Measurements from ENCODE around the gene CEMIP.
A peak's percentile ranks its signal among the peaks of the same experiment; 100 is the strongest.

CEMIP gene

GRCh38 chr15:80744415-80744814 is 34.8 kb upstream of the CEMIP start:
- Histone ChIP-seq H2AFZ (ENCODE audit: low read length, unreplicated experiment) (no peak overlapping the region), H3K27me3 (ENCODE audit: insufficient read depth, low read length) (no peaks in the 10 kb centered on the region), H3K4me1 (ENCODE audit: control insufficient read depth, insufficient read depth, low read length, unreplicated experiment) (peaks cover 11% of the 10 kb centered on the region), H3K79me2 (ENCODE audit: control insufficient read depth, insufficient read depth, low read length, unreplicated experiment) (peaks cover 4% of the 10 kb centered on the region), H3K36me3 (ENCODE audit: insufficient read depth, low read length) (no peaks in the 10 kb centered on the region), H3K27ac (ENCODE audit: low read depth, low read length) (peak overlapping the region; percentile 27; the same call in 1 of the 2 replicates), H3K4me3 (ENCODE audit: low read depth, low read length) (no peak overlapping the region)

GRCh38 chr15:80744826-80745225 is 34.3 kb upstream of the CEMIP start:
- peaks cover 4% of the 10 kb centered on the region for H3K79me2 ChIP-seq (ENCODE audit: control insufficient read depth, insufficient read depth, low read length, unreplicated experiment)
- H3K4me1 ChIP-seq (ENCODE audit: control insufficient read depth, insufficient read depth, low read length, unreplicated experiment) = peaks cover 11% of the 10 kb centered on the region
- H3K36me3 ChIP-seq (ENCODE audit: insufficient read depth, low read length) = no peaks in the 10 kb centered on the region
- H3K27ac ChIP-seq (ENCODE audit: low read depth, low read length) = peak overlapping the region; percentile 27; the same call in 1 of the 2 replicates
- H3K4me3 ChIP-seq (ENCODE audit: low read depth, low read length) = no peak overlapping the region
- H3K27me3 ChIP-seq (ENCODE audit: insufficient read depth, low read length) = no peaks in the 10 kb centered on the region
- no peak overlapping the region for H2AFZ ChIP-seq (ENCODE audit: low read length, unreplicated experiment)

GRCh38 chr15:80745888-80746287 is 33.3 kb upstream of the CEMIP start:
- H3K27me3 ChIP-seq (ENCODE audit: insufficient read depth, low read length) = no peaks in the 10 kb centered on the region
- no peak overlapping the region for H3K27ac ChIP-seq (ENCODE audit: low read depth, low read length)
- H3K79me2 ChIP-seq (ENCODE audit: control insufficient read depth, insufficient read depth, low read length, unreplicated experiment) = peaks cover 3% of the 10 kb centered on the region
- H3K4me3 ChIP-seq (ENCODE audit: low read depth, low read length) = no peak overlapping the region
- H2AFZ ChIP-seq (ENCODE audit: low read length, unreplicated experiment) = no peak overlapping the region
- H3K36me3 ChIP-seq (ENCODE audit: insufficient read depth, low read length) = no peaks in the 10 kb centered on the region
- peaks cover 11% of the 10 kb centered on the region for H3K4me1 ChIP-seq (ENCODE audit: control insufficient read depth, insufficient read depth, low read length, unreplicated experiment)

- peaks cover 11% of the 10 kb centered on the region for H3K4me1 ChIP-seq (ENCODE audit: control insufficient read depth, insufficient read depth, low read length, unreplicated experiment)
- no peak overlapping the region for H2AFZ ChIP-seq (ENCODE audit: low read length, unreplicated experiment)
- no peak overlapping the region for H3K4me3 ChIP-seq (ENCODE audit: low read depth, low read length)
- no peaks in the 10 kb centered on the region for H3K27me3 ChIP-seq (ENCODE audit: insufficient read depth, low read length)
- H3K79me2 ChIP-seq (ENCODE audit: control insufficient read depth, insufficient read depth, low read length, unreplicated experiment) = peaks cover under 1% of the 10 kb centered on the region
- H3K36me3 ChIP-seq (ENCODE audit: insufficient read depth, low read length) = no peaks in the 10 kb centered on the region
- H3K27ac ChIP-seq (ENCODE audit: low read depth, low read length) = no peak overlapping the region
Observed at GRCh38 chr15:80747317-80748053, 31.7 kb upstream of the CEMIP start.

- Histone ChIP-seq H3K27me3 (ENCODE audit: insufficient read depth, low read length) (no peaks in the 10 kb centered on the region), H3K36me3 (ENCODE audit: insufficient read depth, low read length) (no peaks in the 10 kb centered on the region), H3K4me1 (ENCODE audit: control insufficient read depth, insufficient read depth, low read length, unreplicated experiment) (peaks cover 8% of the 10 kb centered on the region), H3K79me2 (ENCODE audit: control insufficient read depth, insufficient read depth, low read length, unreplicated experiment) (no peaks in the 10 kb centered on the region), H2AFZ (ENCODE audit: low read length, unreplicated experiment) (no peak overlapping the region), H3K4me3 (ENCODE audit: low read depth, low read length) (no peak overlapping the region), H3K27ac (ENCODE audit: low read depth, low read length) (no peak overlapping the region)
Observed at GRCh38 chr15:80749589-80749988, 29.6 kb upstream of the CEMIP start.

GRCh38 chr15:80750575-80750974 is 28.6 kb upstream of the CEMIP start:
- Histone ChIP-seq H3K79me2 (ENCODE audit: control insufficient read depth, insufficient read depth, low read length, unreplicated experiment) (no peaks in the 10 kb centered on the region), H2AFZ (ENCODE audit: low read length, unreplicated experiment) (no peak overlapping the region), H3K27me3 (ENCODE audit: insufficient read depth, low read length) (no peaks in the 10 kb centered on the region), H3K27ac (ENCODE audit: low read depth, low read length) (no peak overlapping the region), H3K4me1 (ENCODE audit: control insufficient read depth, insufficient read depth, low read length, unreplicated experiment) (no peaks in the 10 kb centered on the region), H3K4me3 (ENCODE audit: low read depth, low read length) (no peak overlapping the region), H3K36me3 (ENCODE audit: insufficient read depth, low read length) (no peaks in the 10 kb centered on the region)

- Histone ChIP-seq H3K4me3 (ENCODE audit: low read depth, low read length) (no peak overlapping the region), H3K36me3 (ENCODE audit: insufficient read depth, low read length) (no peaks in the 10 kb centered on the region), H3K4me1 (ENCODE audit: control insufficient read depth, insufficient read depth, low read length, unreplicated experiment) (no peaks in the 10 kb centered on the region), H3K27me3 (ENCODE audit: insufficient read depth, low read length) (no peaks in the 10 kb centered on the region), H3K79me2 (ENCODE audit: control insufficient read depth, insufficient read depth, low read length, unreplicated experiment) (no peaks in the 10 kb centered on the region), H3K27ac (ENCODE audit: low read depth, low read length) (no peak overlapping the region), H2AFZ (ENCODE audit: low read length, unreplicated experiment) (no peak overlapping the region)
Observed at GRCh38 chr15:80752204-80752603, 27.0 kb upstream of the CEMIP start.

GRCh38 chr15:80753161-80753560 is 26.0 kb upstream of the CEMIP start:
- no peaks in the 10 kb centered on the region for H3K36me3 ChIP-seq (ENCODE audit: insufficient read depth, low read length)
- no peak overlapping the region for H3K27ac ChIP-seq (ENCODE audit: low read depth, low read length)
- no peak overlapping the region for H3K4me3 ChIP-seq (ENCODE audit: low read depth, low read length)
- H2AFZ ChIP-seq (ENCODE audit: low read length, unreplicated experiment) = no peak overlapping the region
- H3K79me2 ChIP-seq (ENCODE audit: control insufficient read depth, insufficient read depth, low read length, unreplicated experiment) = no peaks in the 10 kb centered on the region
- no peaks in the 10 kb centered on the region for H3K4me1 ChIP-seq (ENCODE audit: control insufficient read depth, insufficient read depth, low read length, unreplicated experiment)
- no peaks in the 10 kb centered on the region for H3K27me3 ChIP-seq (ENCODE audit: insufficient read depth, low read length)

GRCh38 chr15:80754014-80754413 is 25.2 kb upstream of the CEMIP start:
- Histone ChIP-seq H3K36me3 (ENCODE audit: insufficient read depth, low read length) (no peaks in the 10 kb centered on the region), H3K4me1 (ENCODE audit: control insufficient read depth, insufficient read depth, low read length, unreplicated experiment) (no peaks in the 10 kb centered on the region), H3K79me2 (ENCODE audit: control insufficient read depth, insufficient read depth, low read length, unreplicated experiment) (no peaks in the 10 kb centered on the region)

GRCh38 chr15:80755885-80756284 is 23.3 kb upstream of the CEMIP start:
- Histone ChIP-seq H2AFZ (ENCODE audit: low read length, unreplicated experiment) (no peak overlapping the region), H3K27me3 (ENCODE audit: insufficient read depth, low read length) (no peaks in the 10 kb centered on the region), H3K4me1 (ENCODE audit: control insufficient read depth, insufficient read depth, low read length, unreplicated experiment) (no peaks in the 10 kb centered on the region), H3K27ac (ENCODE audit: low read depth, low read length) (no peak overlapping the region), H3K4me3 (ENCODE audit: low read depth, low read length) (no peak overlapping the region), H3K79me2 (ENCODE audit: control insufficient read depth, insufficient read depth, low read length, unreplicated experiment) (no peaks in the 10 kb centered on the region), H3K36me3 (ENCODE audit: insufficient read depth, low read length) (no peaks in the 10 kb centered on the region)

More at GRCh38 chr15:80754014-80754413, 25.2 kb upstream of the CEMIP start:
- Histone ChIP-seq H3K27me3 (ENCODE audit: insufficient read depth, low read length) (no peaks in the 10 kb centered on the region), H3K4me3 (ENCODE audit: low read depth, low read length) (no peak overlapping the region), H3K27ac (ENCODE audit: low read depth, low read length) (no peak overlapping the region), H2AFZ (ENCODE audit: low read length, unreplicated experiment) (no peak overlapping the region)

- H3K27ac ChIP-seq (ENCODE audit: low read depth, low read length) = no peak overlapping the region
- no peak overlapping the region for H2AFZ ChIP-seq (ENCODE audit: low read length, unreplicated experiment)
- H3K4me3 ChIP-seq (ENCODE audit: low read depth, low read length) = no peak overlapping the region
- H3K4me1 ChIP-seq (ENCODE audit: control insufficient read depth, insufficient read depth, low read length, unreplicated experiment) = no peaks in the 10 kb centered on the region
- H3K36me3 ChIP-seq (ENCODE audit: insufficient read depth, low read length) = no peaks in the 10 kb centered on the region
- no peaks in the 10 kb centered on the region for H3K79me2 ChIP-seq (ENCODE audit: control insufficient read depth, insufficient read depth, low read length, unreplicated experiment)
- H3K27me3 ChIP-seq (ENCODE audit: insufficient read depth, low read length) = no peaks in the 10 kb centered on the region
Observed at GRCh38 chr15:80758130-80758745, 20.9 kb upstream of the CEMIP start.
